Astrocyte (in vitro differentiated cells and primary cell): Measurements from ENCODE around the gene PCDHGA7. TPM values are rescaled to one million over a fixed set of nuclear protein-coding genes. Genes with fewer than 3 reads are reported as not detected.
"Not testable (repeated sequence)": the region's sequence is repeated elsewhere in the genome, so short reads cannot be mapped to it uniquely, and the experiment has no call there.

ENCODE experiments used
- DNase-seq: peaks from one replicate; pipeline ENCODE4 v3.0.0-alpha.2; 2010; ENCODE audit warnings: low read depth
- FAIRE-seq: peaks from 2 replicates; lab custom pipeline; 2011; peaks lifted over from hg19 to GRCh38; lab: Jason Lieb, UNC
- H2AFZ ChIP-seq: 2 replicates; pipeline ENCODE4 v1.6.0; 2012; ENCODE audit warnings: low read depth, low read length, inconsistent platforms
- H3K27ac ChIP-seq: 2 replicates; pipeline ENCODE4 v1.5.1; 2011; ENCODE audit warnings: low read depth, low read length, inconsistent platforms
- H3K27me3 ChIP-seq: 2 replicates; pipeline ENCODE4 v1.6.0; 2011; ENCODE audit warnings: low read length, inconsistent platforms; ENCODE audit not compliant: insufficient read depth
- H3K36me3 ChIP-seq: 2 replicates; pipeline ENCODE4 v1.5.1; 2011; ENCODE audit warnings: low read length, inconsistent platforms; ENCODE audit not compliant: insufficient read depth
- H3K4me1 ChIP-seq: 2 replicates; pipeline ENCODE4 v1.5.1; 2011; ENCODE audit warnings: low read length, inconsistent platforms; ENCODE audit not compliant: insufficient read depth
- H3K4me2 ChIP-seq: 2 replicates; pipeline ENCODE4 v1.6.0; 2012; ENCODE audit warnings: low read length, inconsistent platforms
- H3K4me3 ChIP-seq: 2 replicates; pipeline ENCODE4 v1.5.1; 2011; ENCODE audit warnings: low read depth, mild to moderate bottlenecking, low read length, inconsistent platforms; ENCODE audit not compliant: insufficient read depth
- H3K79me2 ChIP-seq: 2 replicates; pipeline ENCODE4 v1.6.0; 2012; ENCODE audit warnings: mild to moderate bottlenecking, low read length, inconsistent platforms; ENCODE audit not compliant: insufficient read depth
- H3K9ac ChIP-seq: 2 replicates; pipeline ENCODE4 v1.6.0; 2012; ENCODE audit warnings: mild to moderate bottlenecking, low read length, inconsistent platforms
- H3K9me3 ChIP-seq: 2 replicates; pipeline ENCODE4 v1.5.1; 2012; ENCODE audit warnings: low read depth, mild to moderate bottlenecking, low read length, inconsistent platforms; ENCODE audit not compliant: insufficient read depth
- H4K20me1 ChIP-seq: 2 replicates; pipeline ENCODE4 v1.6.0; 2012; ENCODE audit warnings: low read length, inconsistent platforms; ENCODE audit not compliant: insufficient read depth
- H3K27ac Mint-ChIP-seq: one replicate; pipeline ENCODE4 v1.8.0; 2021; ENCODE audit warnings: mild to moderate bottlenecking, mixed read lengths; ENCODE audit not compliant: unreplicated experiment
- H3K27me3 Mint-ChIP-seq: one replicate; pipeline ENCODE4 v1.8.0; 2021; ENCODE audit warnings: low read depth, mixed read lengths; ENCODE audit not compliant: unreplicated experiment
- H3K36me3 Mint-ChIP-seq: one replicate; pipeline ENCODE4 v1.8.0; 2021; ENCODE audit warnings: low read depth, mixed read lengths; ENCODE audit not compliant: unreplicated experiment
- H3K4me1 Mint-ChIP-seq: one replicate; pipeline ENCODE4 v1.8.0; 2021; ENCODE audit warnings: low read depth, mixed read lengths; ENCODE audit not compliant: unreplicated experiment
- H3K4me3 Mint-ChIP-seq: one replicate; pipeline ENCODE4 v1.8.0; 2021; ENCODE audit warnings: mild to moderate bottlenecking, moderate library complexity, mixed read lengths; ENCODE audit not compliant: unreplicated experiment
- H3K9me3 Mint-ChIP-seq: one replicate; pipeline ENCODE4 v1.8.0; 2021; ENCODE audit warnings: mild to moderate bottlenecking, mixed read lengths; ENCODE audit not compliant: unreplicated experiment
- CTCF ChIP-seq: IDR thresholded peaks from 2 replicates; pipeline ENCODE4 v1.5.1; 2011; ENCODE audit warnings: low read depth, mild to moderate bottlenecking, inconsistent platforms, low read length, moderate library complexity; ENCODE audit not compliant: insufficient read depth
- total RNA-seq: library from RNA; stranded (reverse); gene quantifications from 2 replicates; pipeline ENCODE4 v1.2.1, GENCODE V29; 2021

PCDHGA7 gene
- total RNA-seq, 1 donor from 2014 or later: 0.57 TPM

DNA sequence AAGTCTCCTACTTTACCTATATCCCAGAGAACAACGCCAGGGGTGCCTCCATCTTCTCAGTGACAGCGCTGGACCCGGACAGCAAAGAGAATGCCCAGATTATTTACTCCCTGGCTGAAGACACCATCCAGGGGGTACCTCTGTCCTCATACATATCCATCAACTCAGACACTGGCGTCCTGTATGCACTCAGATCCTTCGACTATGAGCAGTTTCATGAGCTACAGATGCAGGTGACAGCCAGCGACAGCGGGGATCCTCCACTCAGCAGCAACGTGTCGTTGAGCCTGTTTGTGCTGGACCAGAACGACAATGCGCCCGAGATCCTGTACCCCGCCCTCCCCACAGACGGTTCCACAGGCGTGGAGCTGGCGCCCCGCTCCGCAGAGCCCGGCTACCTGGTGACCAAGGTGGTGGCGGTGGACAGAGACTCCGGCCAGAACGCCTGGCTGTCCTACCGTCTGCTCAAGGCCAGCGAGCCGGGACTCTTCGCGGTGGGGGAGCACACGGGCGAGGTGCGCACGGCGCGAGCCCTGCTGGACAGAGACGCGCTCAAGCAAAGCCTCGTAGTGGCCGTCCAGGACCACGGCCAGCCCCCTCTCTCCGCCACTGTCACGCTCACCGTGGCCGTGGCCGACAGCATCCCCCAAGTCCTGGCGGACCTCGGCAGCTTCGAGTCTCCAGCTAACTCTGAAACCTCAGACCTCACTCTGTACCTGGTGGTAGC is 32.2 kb downstream of the PCDHGA7 start:
- not testable (repeated sequence) for H3K4me1 ChIP-seq, FAIRE-seq, H4K20me1 ChIP-seq, H2AFZ ChIP-seq, DNase-seq, H3K27ac ChIP-seq, H3K4me2 ChIP-seq, H3K9ac ChIP-seq, H3K27me3 ChIP-seq, H3K27me3 Mint-ChIP-seq, H3K79me2 ChIP-seq, H3K36me3 ChIP-seq, H3K27ac Mint-ChIP-seq, H3K4me3 ChIP-seq
- Mint-ChIP-seq H3K4me1 (peaks cover 15% of the 10 kb centered on the region), H3K9me3 (peaks cover 21% of the 10 kb centered on the region), H3K36me3 (peaks cover 32% of the 10 kb centered on the region), H3K4me3 (peak overlapping the region; percentile 93)
- peaks cover 34% of the 10 kb centered on the region for H3K9me3 ChIP-seq

- not testable (repeated sequence) for H4K20me1 ChIP-seq, H2AFZ ChIP-seq, H3K4me1 ChIP-seq, H3K4me2 ChIP-seq, H3K79me2 ChIP-seq, H3K27ac ChIP-seq, H3K9ac ChIP-seq, H3K27me3 Mint-ChIP-seq, FAIRE-seq, DNase-seq, H3K4me3 ChIP-seq, H3K27ac Mint-ChIP-seq, H3K36me3 ChIP-seq, H3K27me3 ChIP-seq, H3K4me3 Mint-ChIP-seq
- Mint-ChIP-seq H3K9me3 (peaks cover 23% of the 10 kb centered on the region), H3K4me1 (peaks cover 15% of the 10 kb centered on the region), H3K36me3 (peaks cover 33% of the 10 kb centered on the region)
- peaks cover 32% of the 10 kb centered on the region for H3K9me3 ChIP-seq
Observed at GRCh38 chr5:141415275-141415618, 32.7 kb downstream of the PCDHGA7 start.

DNA sequence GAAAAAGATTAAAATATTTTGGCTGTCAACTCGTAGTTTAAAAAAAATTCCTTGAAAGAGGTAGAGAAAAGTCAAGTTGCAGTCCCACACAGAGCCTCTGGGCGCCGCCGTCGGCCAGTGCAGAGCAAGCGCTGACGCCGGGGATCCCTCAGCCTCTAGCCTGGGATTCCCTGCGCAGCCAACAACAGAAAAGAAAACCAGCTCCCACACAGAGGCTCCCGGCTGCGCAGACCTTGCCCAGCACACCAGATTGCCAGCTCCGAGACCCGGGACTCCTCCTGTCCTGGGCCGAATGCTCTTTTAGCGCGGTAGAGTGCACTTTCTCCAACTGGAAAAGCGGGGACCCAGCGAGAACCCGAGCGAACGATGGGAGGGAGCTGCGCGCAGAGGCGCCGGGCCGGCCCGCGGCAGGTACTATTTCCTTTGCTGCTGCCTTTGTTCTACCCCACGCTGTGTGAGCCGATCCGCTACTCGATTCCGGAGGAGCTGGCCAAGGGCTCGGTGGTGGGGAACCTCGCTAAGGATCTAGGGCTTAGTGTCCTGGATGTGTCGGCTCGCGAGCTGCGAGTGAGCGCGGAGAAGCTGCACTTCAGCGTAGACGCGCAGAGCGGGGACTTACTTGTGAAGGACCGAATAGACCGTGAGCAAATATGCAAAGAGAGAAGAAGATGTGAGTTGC is 35.1 kb downstream of the PCDHGA7 start, which contains the start of gene PCDHGB7:
PCDHGB7 (plus strand) TSS at position 184 of the 679 bp plus-strand sequence; CDS start at position 367, 183 bp downstream.
- H3K36me3 Mint-ChIP-seq: peaks cover 52% of the 10 kb centered on the region
- FAIRE-seq: not testable (repeated sequence)
- peak; percentile 56 for DNase-seq

More for the DNA sequence above, 35.1 kb downstream of the PCDHGA7 start, which contains the start of gene PCDHGB7:
- Histone ChIP-seq H3K9ac (peak within 1 kb of the TSS; percentile 73), H3K4me2 (peak within 1 kb of the TSS; percentile 76), H3K27ac (peak within 1 kb of the TSS; percentile 47), H3K4me3 (peak within 1 kb of the TSS; percentile 49), H2AFZ (peak within 1 kb of the TSS; percentile 28), H3K9me3 (peaks cover 51% of the 10 kb centered on the region)
- not testable (repeated sequence) for H3K36me3 ChIP-seq, H3K4me1 ChIP-seq, H4K20me1 ChIP-seq, H3K79me2 ChIP-seq, H3K27me3 Mint-ChIP-seq, H3K27me3 ChIP-seq
- TF ChIP-seq CTCF: peak; percentile 67
- Mint-ChIP-seq H3K9me3 (peaks cover 40% of the 10 kb centered on the region), H3K4me3 (peak within 1 kb of the TSS; percentile 92), H3K27ac (peak within 1 kb of the TSS; percentile 96), H3K4me1 (peaks cover 10% of the 10 kb centered on the region)
